Stimulated activated CD4-positive, alpha-beta T cell treated with anti-CD3 and anti-CD28 coated beads, TNF-alpha, amount 100 ng/mL, for 24 hours (primary cell): ENCODE data around the gene TIMP3.

Source experiments
- DNase-seq, 3 experiments: peaks; one replicate each; pipeline ENCODE4 v3.0.0-alpha.2; 2020; ENCODE audit warnings: low read depth in 3 of 3

The TIMP3 gene

DNA sequence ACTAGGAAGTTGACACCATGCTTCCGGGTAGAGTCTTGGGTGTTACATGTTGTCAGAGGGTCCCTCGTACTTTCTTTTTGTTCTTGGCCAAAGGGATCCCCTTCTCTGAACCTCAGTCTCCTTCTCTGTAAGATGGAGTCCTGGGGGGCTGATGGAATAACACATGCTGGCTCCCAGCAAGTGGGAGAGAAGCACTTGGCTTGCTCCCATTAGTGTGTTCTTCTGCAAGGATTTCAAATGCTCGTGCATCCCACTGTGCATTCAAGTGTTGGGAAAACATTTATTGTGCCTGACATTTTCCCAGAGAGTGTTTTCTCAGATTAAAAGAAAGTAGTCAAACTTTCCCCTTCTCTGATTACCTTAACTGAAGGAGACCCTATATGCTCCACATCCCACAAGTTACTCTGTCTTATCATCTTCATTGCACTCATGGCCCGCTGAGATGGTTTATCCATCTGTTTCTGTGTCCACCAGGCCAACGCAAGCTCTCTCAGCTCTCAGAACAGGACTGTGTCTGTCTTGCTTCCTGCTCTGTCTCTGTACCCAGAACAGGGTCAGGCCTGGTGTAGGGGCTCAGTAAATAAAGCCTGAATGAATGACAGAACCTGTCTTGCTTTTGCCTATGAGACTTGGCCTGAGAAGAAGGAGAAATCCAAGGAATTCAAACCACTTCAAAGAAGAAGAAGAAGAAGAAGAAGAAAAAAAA lies 16.0 kb upstream of the TIMP3 start:
- DNase-seq: no peak

- no peak for DNase-seq
Observed at GRCh38 chr22:32786027-32786418, 15.5 kb upstream of the TIMP3 start.

GRCh38 chr22:32788904-32789624 lies 12.4 kb upstream of the TIMP3 start:
- no peak for DNase-seq

DNA sequence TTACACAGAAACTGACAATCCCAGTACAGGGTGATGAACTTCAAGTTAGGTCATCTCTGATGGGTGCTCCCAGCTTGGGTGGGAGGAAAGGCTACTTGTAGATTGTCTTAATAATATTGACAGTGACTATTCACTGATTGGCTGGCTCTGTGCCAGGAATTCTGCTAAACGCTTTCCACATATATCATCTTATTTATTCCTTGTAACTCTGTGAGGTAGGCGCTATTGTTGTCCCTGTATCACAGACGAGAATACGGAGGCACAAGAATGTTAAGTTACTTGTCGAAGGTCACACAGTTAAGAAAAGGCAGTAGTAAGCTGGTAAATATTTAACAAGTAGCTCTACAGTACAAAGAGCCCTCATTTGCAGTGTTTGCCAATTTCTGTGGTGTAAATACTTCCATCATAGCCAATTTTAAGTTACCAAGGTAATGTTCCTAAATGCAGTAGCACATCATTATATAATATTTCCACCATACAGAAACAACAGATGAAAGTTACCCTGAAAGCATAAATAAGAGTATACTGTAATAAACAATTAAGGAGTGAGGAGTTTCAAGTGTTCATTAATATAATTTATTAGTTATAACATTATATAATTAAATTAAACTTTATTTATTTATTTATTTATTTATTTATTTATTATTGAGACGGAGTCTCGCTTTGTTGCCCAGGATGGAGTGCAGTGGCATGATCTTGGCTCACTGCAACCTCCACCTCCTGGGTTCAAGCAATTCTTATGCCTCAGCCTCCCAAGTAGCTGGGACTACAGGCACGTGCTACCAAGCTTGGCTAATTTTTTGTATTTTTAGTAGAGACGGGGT lies 11.5 kb upstream of the TIMP3 start:
- DNase-seq: no peak

GRCh38 chr22:32791056-32791455 lies 10.4 kb upstream of the TIMP3 start:
- no peak for DNase-seq

DNA sequence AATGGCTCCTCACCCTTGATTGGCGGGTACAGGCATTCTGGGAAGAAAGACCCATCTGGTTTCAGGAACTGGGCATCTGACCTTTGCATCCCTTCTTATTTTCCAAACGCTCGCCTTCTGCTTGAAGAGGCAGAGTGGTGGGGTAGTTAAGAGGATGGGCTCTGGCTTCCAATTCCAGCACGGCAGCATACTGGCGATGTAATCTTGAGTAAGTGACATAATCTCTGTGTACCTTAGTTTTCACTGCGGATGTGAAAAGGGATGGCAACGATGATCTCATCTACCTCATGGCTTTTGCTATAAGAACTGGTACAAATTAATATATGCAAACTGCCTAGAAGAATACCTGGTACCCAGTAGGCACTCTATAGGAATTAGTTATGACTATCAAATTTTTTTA lies 10.0 kb upstream of the TIMP3 start:
- no peak for DNase-seq

GRCh38 chr22:32793589-32793988 lies 7.9 kb upstream of the TIMP3 start:
- no peak for DNase-seq

DNA sequence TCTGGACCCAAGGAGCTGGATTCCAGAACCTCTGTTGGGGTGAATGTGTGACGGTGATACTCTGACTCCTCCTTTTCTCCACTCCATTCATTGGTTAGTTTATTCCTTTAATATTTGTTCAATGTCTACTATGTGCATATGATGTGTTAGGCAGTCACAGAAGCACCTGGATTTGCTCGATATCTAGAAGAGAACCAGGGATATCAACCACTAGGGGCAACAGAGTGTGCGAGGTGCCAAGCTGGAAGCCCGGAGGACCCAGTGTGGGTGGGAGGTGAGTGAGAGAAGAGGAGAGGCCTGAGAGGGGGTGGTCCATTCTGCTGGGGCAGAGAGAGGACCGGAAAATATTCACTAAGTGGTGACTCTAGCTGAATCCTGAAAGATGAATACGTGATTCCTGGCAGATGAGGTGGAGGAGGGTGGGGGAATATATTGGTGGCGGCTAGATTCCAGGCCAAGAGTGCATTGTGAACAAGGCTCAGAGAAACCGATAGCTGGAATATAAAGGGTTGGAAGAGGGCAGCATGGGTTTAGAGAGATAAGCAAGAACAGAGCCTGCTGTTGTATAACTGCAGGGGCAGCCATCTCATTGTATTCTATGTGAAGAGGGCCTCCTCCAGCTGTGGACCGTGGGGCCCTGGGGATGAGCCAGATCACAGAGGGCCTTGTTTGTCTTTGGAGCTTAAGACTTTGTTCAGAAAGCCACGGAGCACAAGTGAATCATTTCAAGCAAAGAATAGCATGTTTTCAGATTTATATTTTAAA lies 6.9 kb upstream of the TIMP3 start:
- DNase-seq: no peak

- DNase-seq: no peak
Observed at GRCh38 chr22:32795214-32795596, 6.3 kb upstream of the TIMP3 start.

GRCh38 chr22:32796865-32797573 lies 4.5 kb upstream of the TIMP3 start:
- peak; percentile 14 to 55 (median 42) for DNase-seq

DNA sequence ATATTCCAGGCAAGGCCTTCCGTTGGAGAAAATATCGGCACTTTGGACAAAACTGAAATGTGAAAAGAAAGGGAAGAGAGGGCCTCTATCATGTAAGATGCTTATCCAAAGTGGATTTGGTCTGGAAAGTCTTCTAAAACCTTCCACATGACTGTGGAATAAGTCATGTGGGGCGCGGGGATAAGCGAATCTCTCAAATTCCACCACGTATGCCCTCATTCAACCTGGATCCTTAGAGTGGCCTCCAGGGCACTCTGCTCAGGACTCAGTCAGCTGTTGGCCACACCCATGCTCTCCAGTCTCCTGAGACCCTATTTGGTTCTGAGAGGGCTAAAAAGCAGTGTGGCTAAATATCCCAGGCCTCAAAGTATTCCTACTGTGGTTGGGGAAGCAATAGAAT lies 2.0 kb upstream of the TIMP3 start:
- no peak for DNase-seq

GRCh38 chr22:32800158-32800882 lies 1.2 kb upstream of the TIMP3 start:
- DNase-seq: no peak

DNA sequence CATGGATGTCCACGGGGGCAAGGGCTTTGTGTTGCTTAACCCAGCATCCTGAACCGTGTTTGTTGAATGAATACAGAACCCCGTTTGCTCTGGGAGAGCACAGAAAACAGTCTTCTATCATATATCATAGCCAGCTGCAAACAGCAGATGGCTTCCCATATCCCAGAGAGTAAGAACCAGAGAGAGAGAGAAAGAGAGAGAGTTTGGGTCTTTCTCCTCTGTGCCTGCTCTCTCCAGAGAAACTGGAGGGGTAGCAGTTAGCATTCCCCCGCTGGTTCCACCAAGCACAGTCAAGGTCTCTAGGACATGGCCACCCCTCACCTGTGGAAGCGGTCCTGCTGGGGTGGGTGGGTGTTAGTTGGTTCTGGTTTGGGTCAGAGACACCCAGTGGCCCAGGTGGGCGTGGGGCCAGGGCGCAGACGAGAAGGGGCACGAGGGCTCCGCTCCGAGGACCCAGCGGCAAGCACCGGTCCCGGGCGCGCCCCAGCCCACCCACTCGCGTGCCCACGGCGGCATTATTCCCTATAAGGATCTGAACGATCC lies 440 bp upstream of the TIMP3 start:
- no peak for DNase-seq

DNA sequence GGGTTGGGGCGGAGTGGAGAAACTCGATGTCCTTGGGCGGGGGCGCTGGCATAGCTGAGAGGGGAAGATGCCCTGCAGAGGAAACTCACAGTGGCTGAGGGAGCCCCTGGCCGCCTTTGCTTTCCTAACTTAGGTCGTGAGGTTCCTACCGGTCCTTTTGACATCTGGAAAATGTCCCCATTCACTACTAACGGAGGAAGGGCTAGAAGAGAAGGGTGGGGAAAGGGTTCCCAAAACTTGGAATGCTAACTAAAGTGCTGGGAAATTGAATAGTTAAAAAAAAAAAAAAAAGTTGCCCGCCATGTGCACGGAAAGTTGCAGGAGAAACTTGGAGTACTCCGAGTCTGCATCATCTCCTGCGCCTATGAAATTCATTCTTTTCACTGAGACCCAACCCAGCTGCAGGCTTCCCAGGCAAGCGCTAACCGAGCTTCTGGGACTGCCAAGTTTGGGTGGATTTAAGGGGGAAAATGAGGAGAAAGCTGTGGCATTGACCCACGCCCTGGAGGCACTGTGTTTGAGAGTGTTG lies 796 bp downstream of the TIMP3 start:
- DNase-seq: no peak

DNA sequence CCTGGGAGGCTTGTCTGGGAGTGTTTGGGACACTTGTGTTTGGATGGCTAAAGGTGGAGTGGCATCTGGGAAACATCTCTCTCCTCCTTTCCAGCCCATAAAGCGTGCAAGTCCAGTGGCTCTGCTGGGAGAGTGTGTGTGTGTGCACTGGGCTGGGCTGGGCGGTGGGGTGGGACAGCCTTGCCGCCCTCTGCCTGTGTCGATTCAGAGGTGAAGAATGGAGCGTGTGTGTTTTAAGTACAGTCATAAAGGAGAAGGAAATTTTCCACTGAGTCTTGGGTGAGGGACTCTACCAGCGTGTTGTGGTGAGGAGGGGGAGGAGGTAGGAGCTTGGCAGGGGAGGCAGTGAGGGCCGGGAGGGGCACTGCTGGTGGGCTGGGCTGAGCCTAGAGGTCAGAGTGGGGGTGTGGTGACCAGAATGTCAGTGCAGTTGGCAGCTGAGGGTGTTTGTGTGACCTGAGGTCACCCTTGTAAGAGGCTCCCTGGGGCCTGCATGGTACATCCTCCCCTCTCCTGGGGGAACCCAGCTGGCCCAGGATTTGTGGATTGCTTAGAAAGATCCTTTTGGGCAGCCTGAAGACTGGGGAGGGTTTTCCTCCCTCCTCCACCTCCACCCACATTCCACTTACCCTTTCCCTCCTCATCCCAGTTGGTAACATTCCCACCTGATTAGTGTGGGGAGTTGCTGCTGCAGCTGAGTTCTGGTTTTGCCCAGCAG lies 1.7 kb downstream of the TIMP3 start:
- DNase-seq: no peak

GRCh38 chr22:32803738-32804435 lies 2.4 kb downstream of the TIMP3 start:
- DNase-seq: no peak

- no peak for DNase-seq
Observed at GRCh38 chr22:32804531-32805360, 3.2 kb downstream of the TIMP3 start.

DNA sequence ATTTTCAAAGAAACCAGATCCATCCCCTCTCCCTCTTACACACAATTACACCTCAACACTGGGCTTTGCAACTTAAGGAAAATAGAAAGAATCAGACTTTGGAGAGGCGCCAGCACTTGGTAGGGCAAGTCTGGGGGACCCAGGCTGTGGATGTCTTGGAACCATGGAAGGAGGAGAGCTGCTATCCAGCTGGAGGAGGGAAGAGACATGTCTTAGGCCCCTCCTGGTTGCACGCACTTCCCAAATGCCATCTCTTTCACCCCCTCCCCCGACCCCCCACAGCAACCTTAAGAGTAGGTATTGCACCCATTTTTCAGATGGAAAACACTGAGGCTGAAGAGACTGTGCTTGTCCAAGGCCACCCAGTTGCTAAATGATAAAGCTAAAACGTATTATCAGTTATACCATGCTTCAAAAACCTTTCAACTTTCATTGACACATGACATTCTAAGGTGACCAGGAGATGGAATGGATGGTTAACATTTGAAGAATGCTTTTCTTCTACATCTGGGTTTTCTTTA lies 3.9 kb downstream of the TIMP3 start:
- no peak for DNase-seq
